T-helper 1 cell treated with Interleukin-12 subunit alpha and Interleukin-12 subunit beta and Interleukin-4 antibody, amounts not matched to agents 30 μg/mL and 1 μg/mL, for 36 hours (primary cell): ENCODE results near the gene ATXN10.

ENCODE experiments used
- H3K27ac Mint-ChIP-seq: one replicate; pipeline ENCODE4 v1.8.0; 2021; ENCODE audit warnings: mild to moderate bottlenecking, mixed read lengths
- H3K27me3 Mint-ChIP-seq: one replicate; pipeline ENCODE4 v1.8.0; 2021; ENCODE audit warnings: low read depth, mixed read lengths
- H3K36me3 Mint-ChIP-seq: one replicate; pipeline ENCODE4 v1.8.0; 2021; ENCODE audit warnings: low read depth, mixed read lengths
- H3K4me1 Mint-ChIP-seq: one replicate; pipeline ENCODE4 v1.8.0; 2021; ENCODE audit warnings: low read depth, mixed read lengths
- H3K4me3 Mint-ChIP-seq: one replicate; pipeline ENCODE4 v1.8.0; 2021; ENCODE audit warnings: mild to moderate bottlenecking, moderate library complexity, mixed read lengths
- H3K9me3 Mint-ChIP-seq: one replicate; pipeline ENCODE4 v1.8.0; 2021; ENCODE audit warnings: mixed read lengths

ATXN10 gene

GRCh38 chr22:45855961-45856360 is 184.3 kb downstream of the ATXN10 start:
- no peaks in the 10 kb centered on the region for H3K4me1 Mint-ChIP-seq
- peaks cover 13% of the 10 kb centered on the region for H3K36me3 Mint-ChIP-seq

GRCh38 chr22:45857519-45857918 is 185.9 kb downstream of the ATXN10 start:
- Mint-ChIP-seq H3K27me3 (peaks cover under 1% of the 10 kb centered on the region), H3K27ac (no peak overlapping the region), H3K36me3 (peaks cover 2% of the 10 kb centered on the region), H3K4me1 (no peaks in the 10 kb centered on the region), H3K9me3 (peaks cover 6% of the 10 kb centered on the region), H3K4me3 (no peak overlapping the region)

More at GRCh38 chr22:45855961-45856360, 184.3 kb downstream of the ATXN10 start:
- H3K27ac Mint-ChIP-seq = no peak overlapping the region
- no peak overlapping the region for H3K4me3 Mint-ChIP-seq
- no peaks in the 10 kb centered on the region for H3K27me3 Mint-ChIP-seq
- H3K9me3 Mint-ChIP-seq = peaks cover 17% of the 10 kb centered on the region

- H3K4me1 Mint-ChIP-seq = peaks cover 2% of the 10 kb centered on the region
- H3K36me3 Mint-ChIP-seq = no peaks in the 10 kb centered on the region
- H3K9me3 Mint-ChIP-seq = no peaks in the 10 kb centered on the region
- H3K4me3 Mint-ChIP-seq = no peak overlapping the region
- peaks cover 16% of the 10 kb centered on the region for H3K27me3 Mint-ChIP-seq
- no peak overlapping the region for H3K27ac Mint-ChIP-seq
Observed at GRCh38 chr22:45859231-45860161, 187.9 kb downstream of the ATXN10 start.

DNA sequence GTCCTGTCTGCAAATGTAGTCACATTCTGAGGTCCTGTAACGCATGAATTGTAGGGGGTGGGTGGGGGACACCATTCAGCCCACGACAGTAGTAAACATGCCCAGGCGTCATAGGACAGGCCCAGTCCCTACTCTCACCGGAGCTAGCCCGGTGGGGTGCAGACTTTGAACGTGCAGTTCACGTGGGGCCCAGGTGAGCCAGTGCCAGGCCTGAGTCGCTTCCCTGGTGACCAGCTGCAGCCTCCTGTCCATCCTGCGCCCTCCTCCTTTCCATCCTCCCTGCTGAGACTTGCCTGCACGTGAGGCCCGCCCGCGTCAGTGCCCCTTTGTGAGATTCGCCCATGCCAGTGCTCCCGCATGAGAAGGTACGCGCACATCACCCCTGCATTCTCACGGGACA is 188.6 kb downstream of the ATXN10 start:
- H3K27me3 Mint-ChIP-seq = peaks cover 23% of the 10 kb centered on the region
- no peak overlapping the region for H3K27ac Mint-ChIP-seq

DNA sequence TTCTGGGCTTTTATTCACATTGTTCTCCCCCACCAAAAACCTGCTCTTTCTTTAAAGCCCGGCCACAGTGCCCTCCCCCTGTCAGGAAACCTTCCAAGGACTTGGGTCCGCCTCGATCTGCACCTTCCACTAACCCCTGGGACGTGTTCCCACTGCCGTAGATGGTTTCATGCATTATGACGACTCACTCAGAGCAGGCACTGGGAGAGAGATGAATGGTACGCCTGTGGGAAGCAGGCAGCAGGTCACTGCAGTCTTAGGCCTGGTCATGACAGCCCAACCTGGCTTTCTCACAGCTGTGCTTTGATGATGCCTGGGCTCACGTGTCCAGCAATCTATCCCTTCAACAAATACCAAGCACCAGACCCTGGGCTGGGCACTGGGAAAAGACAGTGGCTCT is 189.6 kb downstream of the ATXN10 start:
- H3K4me1 Mint-ChIP-seq = peaks cover 6% of the 10 kb centered on the region
- peaks cover 24% of the 10 kb centered on the region for H3K27me3 Mint-ChIP-seq
- H3K4me3 Mint-ChIP-seq = no peak overlapping the region
- H3K36me3 Mint-ChIP-seq = no peaks in the 10 kb centered on the region
- no peaks in the 10 kb centered on the region for H3K9me3 Mint-ChIP-seq
- H3K27ac Mint-ChIP-seq = no peak overlapping the region

More for the DNA sequence above, 188.6 kb downstream of the ATXN10 start:
- Mint-ChIP-seq H3K4me3 (no peak overlapping the region), H3K9me3 (no peaks in the 10 kb centered on the region), H3K4me1 (peaks cover 6% of the 10 kb centered on the region), H3K36me3 (no peaks in the 10 kb centered on the region)

DNA sequence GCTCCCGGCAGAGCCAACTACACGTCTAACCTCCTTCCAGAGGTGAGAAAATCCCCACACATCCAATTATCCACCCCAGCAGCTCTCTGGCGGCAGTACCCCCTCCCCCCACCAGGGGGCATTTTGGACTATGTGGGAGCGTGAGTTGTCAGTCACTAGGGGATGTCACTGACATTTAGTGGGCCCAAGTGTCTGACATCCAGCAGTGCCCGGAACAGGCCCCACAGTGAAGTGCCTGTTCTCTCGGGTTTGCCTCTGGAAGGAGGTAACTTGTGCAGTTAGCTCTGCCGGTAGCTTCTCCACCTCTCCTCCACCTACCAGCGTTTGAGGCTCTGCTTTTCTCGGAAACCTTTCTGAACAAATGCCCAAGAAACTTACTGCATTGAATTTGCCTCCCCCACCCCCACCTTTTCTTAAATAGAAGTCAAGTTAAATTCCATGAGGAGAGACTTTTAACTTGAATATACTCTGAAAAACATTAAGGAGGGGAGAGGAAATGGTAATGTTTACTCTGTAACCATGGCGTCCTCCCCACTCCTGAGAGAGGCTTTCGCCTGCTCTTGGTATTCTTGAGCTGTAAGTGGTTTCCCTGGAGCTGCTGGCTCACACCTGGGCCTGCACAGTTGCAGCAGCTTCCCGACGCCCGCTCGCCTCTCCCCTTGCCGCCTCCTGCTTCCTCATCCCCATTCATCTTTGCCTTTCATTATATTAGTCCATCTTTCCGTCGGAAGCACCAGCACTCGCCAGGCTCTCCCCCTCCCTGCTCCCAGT is 192.5 kb downstream of the ATXN10 start:
- peaks cover 39% of the 10 kb centered on the region for H3K27me3 Mint-ChIP-seq
- no peak overlapping the region for H3K4me3 Mint-ChIP-seq
- H3K27ac Mint-ChIP-seq = no peak overlapping the region
- H3K9me3 Mint-ChIP-seq = no peaks in the 10 kb centered on the region
- H3K36me3 Mint-ChIP-seq = no peaks in the 10 kb centered on the region
- peaks cover 6% of the 10 kb centered on the region for H3K4me1 Mint-ChIP-seq

GRCh38 chr22:45864959-45865476 is 193.4 kb downstream of the ATXN10 start:
- no peak overlapping the region for H3K27ac Mint-ChIP-seq
- H3K9me3 Mint-ChIP-seq = no peaks in the 10 kb centered on the region
- H3K36me3 Mint-ChIP-seq = no peaks in the 10 kb centered on the region
- H3K27me3 Mint-ChIP-seq = peaks cover 48% of the 10 kb centered on the region
- H3K4me3 Mint-ChIP-seq = no peak overlapping the region
- peaks cover 6% of the 10 kb centered on the region for H3K4me1 Mint-ChIP-seq

DNA sequence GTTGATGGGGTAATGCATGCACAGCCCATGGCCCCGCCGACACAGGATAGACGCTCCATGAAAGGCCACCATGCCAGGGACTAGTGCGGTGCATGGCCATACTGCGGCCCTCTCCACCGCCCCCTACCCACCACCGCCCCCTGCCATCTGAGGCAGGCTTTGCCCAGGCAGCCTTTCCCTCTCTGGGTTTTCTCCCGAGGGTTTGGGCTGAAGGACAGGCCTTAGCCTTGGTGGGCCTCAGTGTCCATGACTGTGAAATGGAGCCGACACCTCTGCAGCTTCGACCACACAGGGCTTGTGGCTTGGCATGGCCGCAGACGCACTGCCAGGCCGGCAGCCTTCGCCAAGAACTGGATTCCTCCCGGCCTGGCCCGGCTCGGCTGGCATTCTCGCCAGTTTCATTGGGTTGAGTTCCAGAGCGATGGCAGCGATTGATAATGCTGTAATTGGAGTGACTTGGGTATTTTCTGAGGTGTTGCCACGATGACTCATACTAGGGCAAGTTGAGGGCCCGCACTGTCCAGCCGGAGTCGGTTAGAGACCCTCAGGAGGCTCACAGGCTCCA is 194.0 kb downstream of the ATXN10 start:
- H3K4me3 Mint-ChIP-seq = no peak overlapping the region
- no peak overlapping the region for H3K27ac Mint-ChIP-seq
- H3K9me3 Mint-ChIP-seq = no peaks in the 10 kb centered on the region
- no peaks in the 10 kb centered on the region for H3K36me3 Mint-ChIP-seq
- H3K4me1 Mint-ChIP-seq = peaks cover 6% of the 10 kb centered on the region
- peaks cover 54% of the 10 kb centered on the region for H3K27me3 Mint-ChIP-seq

DNA sequence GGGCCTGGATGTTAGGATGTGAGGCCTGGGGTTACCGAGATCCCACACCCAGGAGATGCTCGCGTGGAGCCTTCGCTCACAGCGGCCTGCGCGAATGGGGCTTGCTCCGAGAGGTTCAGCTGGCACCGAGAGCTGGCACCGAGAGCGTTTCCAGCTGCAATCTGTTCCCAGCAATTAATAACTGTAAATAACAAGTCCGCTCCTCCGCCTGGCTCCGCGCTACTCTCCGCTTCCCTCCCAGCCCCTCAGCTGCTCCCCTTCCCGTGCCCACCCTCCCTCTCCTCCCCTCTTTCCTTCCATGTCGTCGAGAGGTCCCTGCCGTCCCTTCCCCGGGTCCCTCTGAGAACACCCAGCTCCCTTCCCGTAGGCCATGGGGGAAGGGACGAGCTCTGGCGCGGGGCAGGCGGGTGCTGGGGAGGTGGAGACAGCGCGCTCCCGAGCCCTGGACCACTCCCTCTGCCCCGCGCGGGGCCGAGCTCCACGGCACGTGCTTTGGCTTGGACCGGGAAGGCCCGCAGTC is 194.6 kb downstream of the ATXN10 start:
- Mint-ChIP-seq H3K27me3 (peaks cover 55% of the 10 kb centered on the region), H3K4me3 (no peak overlapping the region), H3K27ac (no peak overlapping the region), H3K36me3 (no peaks in the 10 kb centered on the region), H3K4me1 (peaks cover 6% of the 10 kb centered on the region), H3K9me3 (no peaks in the 10 kb centered on the region)

DNA sequence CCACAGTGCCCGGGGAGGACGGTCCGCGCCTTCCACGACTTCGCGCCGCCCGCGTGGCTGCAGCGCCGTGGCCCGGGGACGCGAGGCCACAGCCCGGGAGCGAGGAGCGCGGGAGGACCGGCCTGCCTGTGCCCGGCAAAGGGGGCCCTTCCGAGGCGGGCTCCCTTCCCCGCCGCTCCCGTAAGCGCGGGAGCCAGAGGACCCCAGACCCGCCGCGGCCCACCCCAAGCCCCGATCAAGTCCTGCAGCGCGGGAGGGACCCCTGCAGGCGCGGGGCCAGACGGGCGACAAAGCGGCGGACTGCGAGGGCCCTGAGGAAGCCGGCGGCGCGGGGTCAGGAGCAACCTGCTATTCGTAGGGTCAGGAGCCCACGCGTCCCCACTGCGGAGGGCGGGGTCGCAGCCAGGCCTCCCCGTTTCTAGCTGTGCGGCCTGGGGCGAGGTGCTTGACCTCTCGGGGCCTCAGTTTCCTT is 195.0 kb downstream of the ATXN10 start:
- no peaks in the 10 kb centered on the region for H3K9me3 Mint-ChIP-seq
- no peak overlapping the region for H3K4me3 Mint-ChIP-seq
- H3K36me3 Mint-ChIP-seq = no peaks in the 10 kb centered on the region
- H3K27me3 Mint-ChIP-seq = peaks cover 55% of the 10 kb centered on the region
- peaks cover 6% of the 10 kb centered on the region for H3K4me1 Mint-ChIP-seq
- H3K27ac Mint-ChIP-seq = no peak overlapping the region

GRCh38 chr22:45867118-45867905 is 195.7 kb downstream of the ATXN10 start:
- no peaks in the 10 kb centered on the region for H3K36me3 Mint-ChIP-seq
- no peaks in the 10 kb centered on the region for H3K9me3 Mint-ChIP-seq
- H3K4me1 Mint-ChIP-seq = peaks cover 6% of the 10 kb centered on the region

GRCh38 chr22:45867906-45868555 is 196.4 kb downstream of the ATXN10 start:
- Mint-ChIP-seq H3K4me1 (peaks cover 6% of the 10 kb centered on the region), H3K36me3 (no peaks in the 10 kb centered on the region), H3K4me3 (no peak overlapping the region), H3K27ac (no peak overlapping the region), H3K9me3 (peaks cover 5% of the 10 kb centered on the region), H3K27me3 (peaks cover 55% of the 10 kb centered on the region)

More at GRCh38 chr22:45867118-45867905, 195.7 kb downstream of the ATXN10 start:
- Mint-ChIP-seq H3K27ac (no peak overlapping the region), H3K27me3 (peaks cover 55% of the 10 kb centered on the region), H3K4me3 (no peak overlapping the region)
